IPS-18c (cell line): Measurements from ENCODE around the gene KRTAP5-4.

Experiments
- H3K4me3 ChIP-seq: 2 replicates; pipeline ENCODE4 v1.7.0; 2013; ENCODE audit warnings: low read depth, mild to moderate bottlenecking, low read length, moderate library complexity; ENCODE audit not compliant: insufficient read depth
- H3K9me3 ChIP-seq: one replicate; pipeline ENCODE4 v1.6.1; 2013; ENCODE audit warnings: mild to moderate bottlenecking, low read length, moderate library complexity; ENCODE audit not compliant: control insufficient read depth, insufficient read depth

Gene KRTAP5-4

DNA sequence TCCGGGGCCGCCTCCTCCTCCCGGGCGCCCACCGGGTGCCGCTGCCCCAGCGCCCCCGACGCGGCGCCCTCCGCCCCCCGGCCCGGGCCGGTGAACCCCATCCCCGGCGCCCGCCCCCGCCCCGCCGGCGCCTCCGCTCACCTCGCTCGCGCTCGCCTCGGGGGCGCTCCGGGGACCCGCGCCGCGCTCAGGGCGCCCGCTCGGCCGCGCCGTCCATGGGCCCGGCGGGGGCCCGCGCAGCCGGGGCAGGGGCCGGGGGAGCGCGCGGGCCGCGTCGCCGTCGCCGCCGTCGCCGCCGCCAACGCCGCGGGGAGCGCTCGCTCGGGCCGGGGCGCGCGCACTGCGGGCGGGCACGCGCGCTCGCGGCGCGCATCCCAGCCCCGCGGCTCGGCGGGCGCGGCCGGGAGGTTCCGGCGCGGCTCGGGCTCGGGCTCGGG lies 50.2 kb downstream of the KRTAP5-4 start:
- Histone ChIP-seq H3K9me3 (no peaks in the 10 kb centered on the region), H3K4me3 (peak overlapping the region; percentile 50; the same call in 1 of the 2 replicates)
